Cerebellar nuclear complex (tissue), 1 donor: ENCODE results near the gene SSC4D.
"Not testable (repeated sequence)": the region's sequence is repeated elsewhere in the genome, so short reads cannot be mapped to it uniquely, and the experiment has no call there.

Source experiments
- DNase-seq, 2 experiments: peaks; one replicate each; lab custom pipeline; 2025; lab: John Stamatoyannopoulos, UW

The SSC4D gene

DNA sequence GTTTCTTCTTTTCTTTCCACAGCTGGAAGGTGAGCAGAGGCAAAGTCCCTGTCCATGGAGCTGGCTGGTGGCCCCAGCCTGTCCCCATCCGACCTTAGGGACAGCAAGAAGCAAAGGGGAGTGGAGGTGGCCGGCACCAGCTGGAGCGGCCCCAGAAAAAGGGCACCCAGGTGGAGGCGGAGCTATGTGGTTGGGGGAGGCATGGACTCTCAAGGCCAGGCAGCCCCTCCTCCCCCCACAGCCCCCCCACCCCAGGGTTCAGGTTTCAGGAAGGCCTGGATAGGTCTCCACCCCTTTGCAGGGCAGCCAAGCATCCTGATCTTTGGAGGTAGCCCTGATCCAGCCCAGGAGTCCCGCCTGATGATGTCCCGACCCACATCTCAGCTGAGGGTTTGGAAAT lies at the start of gene SSC4D:
SSC4D (minus strand) TSS at position 161 of the 400 bp plus-strand sequence. CDS start 5,258 bp downstream, outside the sequence.
- no peak for DNase-seq

DNA sequence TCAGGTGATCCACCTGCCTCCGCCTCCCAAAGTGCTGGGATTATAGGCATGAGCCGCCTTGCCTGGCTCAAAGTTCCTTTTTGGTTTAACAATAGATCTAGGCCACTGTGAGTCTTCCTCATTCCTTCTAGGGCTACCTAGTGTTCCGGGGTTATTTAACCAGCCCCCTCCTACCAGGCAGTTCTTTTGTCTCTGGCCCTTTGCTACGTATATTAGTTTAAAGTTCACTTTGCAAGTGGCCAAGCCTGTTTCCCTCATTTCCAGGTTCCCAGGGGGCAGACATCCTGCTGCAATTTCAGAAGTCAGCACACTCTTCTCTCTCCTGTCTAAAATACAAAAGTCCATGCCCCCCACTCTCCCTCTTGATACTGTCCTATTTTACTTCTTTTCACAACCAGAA lies 49.0 kb upstream of the SSC4D start:
- DNase-seq, result not testable (repeated sequence)

DNA sequence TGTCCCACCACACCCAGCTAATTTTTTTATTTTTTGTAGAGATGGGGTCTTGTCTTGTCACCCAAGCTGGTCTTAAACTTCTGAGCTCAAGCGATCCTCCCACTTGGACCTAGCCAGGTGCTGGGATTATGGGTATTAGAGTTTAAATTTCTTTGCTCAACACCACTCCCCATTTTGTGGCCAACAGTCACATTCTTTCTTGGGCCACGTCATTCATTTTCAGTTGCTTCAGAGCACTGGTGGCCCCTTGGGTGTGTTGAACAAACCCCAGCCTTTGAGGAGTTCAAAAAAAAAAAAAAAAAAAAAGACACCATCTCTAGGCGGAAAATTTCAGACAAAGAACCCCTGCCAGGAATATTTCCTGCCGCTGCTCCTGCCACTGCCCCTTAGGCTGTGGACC lies 47.5 kb upstream of the SSC4D start:
- DNase-seq, result not testable (repeated sequence)

DNA sequence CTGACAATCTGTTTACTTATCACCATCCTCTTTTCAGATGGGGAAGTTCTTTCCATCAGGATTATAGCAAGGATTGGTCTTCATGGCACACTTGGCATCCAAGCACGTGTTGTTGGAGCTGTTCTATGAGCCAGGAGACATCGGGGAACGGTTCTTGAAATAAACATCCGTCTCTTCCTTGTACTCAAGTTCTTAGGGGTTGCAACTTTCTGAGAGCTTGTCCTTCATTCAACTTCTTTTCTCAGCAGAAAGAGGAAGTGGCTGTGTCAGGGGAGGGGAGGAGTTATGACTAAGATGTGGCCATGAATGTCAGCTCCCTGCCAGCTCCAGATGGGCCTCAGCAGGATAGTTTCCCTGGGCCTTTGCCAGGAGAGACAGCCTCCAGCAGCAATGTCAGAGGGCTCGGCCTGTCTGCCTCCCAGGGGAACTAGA lies 36.1 kb upstream of the SSC4D start:
- DNase-seq, result not testable (repeated sequence)

DNA sequence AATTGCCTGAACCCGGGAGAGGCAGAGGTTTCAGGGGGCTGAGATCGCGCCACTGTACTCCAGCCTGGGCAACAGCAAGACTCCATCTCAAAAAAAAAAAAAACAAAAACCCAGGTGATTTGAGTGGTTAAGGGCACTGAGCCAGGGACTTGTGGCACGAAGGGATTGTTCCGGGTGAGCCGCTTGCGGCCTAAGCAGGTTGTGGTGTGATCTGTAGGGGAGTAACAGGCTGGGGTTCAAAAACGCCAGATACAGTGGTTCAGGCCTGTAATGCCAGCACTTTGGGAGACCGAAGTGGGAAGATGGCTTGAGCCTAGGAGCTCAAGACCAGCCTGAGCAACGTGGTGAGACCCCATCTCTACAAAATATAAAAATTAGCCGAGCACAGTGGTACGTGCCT lies 34.3 kb upstream of the SSC4D start:
- not testable (repeated sequence) for DNase-seq

DNA sequence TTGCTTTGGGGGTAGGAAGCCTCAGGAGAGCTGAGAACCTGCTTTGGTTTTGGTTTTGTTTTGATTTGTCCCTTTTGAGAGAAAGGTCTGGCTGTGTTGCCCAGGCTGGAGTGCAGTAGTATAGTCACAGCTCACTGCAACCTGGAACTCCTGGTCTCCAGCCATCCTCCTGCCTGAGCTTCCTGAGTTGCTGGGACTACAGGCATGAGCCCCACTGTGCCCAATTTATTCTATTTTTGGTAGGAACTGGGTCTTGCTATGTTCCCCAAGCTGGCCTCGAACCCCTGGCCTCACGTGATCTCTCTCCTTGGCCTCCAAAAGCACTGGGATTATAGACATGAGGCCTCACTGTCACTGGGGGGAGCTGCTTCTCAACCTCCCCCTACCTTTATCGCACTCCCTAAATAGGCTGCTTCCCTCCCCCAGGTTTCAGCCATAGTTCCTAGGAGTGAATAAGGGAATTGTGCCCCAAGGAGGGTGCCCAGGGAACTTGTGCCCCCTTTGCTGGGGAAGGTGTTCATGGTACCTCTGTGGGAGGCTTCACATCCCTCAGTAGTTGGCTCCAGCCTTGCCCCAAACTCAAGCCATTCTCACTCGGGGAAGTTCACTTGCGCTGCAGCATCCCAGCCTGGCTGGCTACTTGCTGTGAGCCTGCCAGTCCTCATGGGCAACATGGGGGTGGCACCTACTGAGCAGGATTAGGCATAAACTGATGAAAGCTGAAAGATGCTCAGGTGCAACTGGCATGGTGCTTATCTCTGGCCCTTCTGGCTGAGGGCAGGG lies 33.4 kb upstream of the SSC4D start:
- not testable (repeated sequence) for DNase-seq

DNA sequence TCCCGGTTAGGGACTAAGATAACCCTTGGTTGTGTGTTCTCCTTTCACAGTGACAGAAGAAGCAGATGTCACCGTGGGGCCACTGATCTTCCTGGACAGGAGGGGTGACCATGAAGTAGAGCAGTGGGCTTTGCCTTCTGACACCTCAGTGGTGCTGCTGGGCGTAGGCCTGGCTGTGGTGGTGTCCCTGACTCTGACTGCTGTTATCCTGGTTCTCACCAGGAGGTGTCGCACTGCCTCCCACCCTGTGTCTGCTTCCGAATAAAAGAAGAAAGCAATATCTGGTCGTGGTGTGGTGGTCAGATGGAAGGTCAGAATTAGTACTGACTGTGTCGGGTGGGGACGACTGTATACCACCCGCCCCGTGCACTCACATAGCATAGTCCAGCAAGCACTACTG lies 32.3 kb upstream of the SSC4D start:
- DNase-seq, result not testable (repeated sequence)

DNA sequence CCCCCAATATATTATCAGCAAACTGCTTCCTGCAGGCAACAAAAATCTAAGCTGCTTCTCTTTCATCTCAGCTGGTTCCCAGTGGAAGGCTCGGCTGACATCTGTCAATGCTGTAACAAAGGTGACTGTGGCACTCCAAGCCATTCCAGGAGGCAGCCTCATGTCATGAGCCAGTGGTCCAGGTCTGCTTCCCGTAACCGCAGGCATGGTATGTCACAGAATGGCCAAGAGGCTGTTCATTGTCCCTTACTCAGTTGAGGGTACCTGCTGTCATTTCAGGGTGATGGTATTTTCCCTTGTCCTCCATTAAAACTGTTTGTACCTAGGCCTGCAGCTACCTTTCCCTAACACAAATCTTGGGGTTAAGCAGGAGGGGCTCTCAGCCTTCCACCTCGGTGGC lies 30.9 kb upstream of the SSC4D start:
- not testable (repeated sequence) for DNase-seq

DNA sequence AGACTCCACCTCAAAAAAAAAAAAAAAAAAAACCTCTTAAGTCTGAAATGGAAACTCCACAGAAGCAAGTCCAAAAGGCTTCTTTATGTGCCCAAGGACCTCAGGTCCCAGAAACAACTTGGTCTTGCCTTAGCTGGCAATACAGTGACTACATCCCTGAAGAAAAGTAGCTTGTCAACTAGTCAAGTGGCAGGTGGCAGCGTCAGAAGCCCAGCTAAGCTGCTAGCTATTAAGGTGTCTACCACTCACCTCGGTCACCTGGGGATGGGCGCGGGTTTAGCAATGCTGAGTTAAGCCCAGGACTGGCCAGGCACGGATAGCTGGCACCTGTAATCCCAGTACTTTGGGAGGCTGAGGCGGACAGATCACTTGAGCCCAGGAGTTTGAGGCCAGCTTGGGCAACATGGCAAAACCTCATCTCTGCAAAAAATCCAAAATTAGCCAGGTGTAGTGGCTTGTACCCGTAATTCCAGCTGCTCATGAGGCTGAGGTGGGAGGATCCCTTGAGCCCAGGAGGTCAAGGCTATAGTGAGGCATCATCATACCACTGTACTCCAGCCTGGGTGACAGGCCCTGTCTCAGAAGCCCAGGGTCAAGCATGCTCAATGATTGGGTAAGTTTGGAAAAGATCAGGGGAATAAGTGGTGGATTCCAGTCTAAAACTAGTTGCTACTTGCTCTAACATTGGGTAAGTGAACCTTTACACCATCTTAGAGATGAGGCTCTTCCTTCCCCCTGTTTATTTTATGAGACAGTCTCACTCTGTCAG lies 29.8 kb upstream of the SSC4D start:
- DNase-seq, result not testable (repeated sequence)

DNA sequence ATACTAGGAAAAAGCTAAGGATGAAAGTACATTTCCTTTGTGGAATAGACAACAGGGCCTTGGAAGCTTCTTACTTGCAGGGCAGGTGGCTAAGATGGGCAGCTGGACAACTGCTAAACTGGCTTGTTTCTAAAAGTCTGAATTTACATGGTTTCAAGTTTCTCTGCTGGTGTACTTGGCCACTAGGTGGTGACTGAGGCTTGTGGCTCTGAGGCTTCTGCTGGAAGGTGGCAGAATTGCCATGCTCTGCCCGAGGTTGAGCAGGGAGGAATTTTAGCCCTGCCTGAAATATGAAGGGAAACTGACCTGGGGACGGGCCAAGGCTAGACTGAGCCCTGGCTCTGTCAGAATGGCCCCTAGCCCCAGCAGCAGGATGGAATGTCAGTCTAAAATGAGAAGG lies 28.4 kb upstream of the SSC4D start:
- DNase-seq, result peak in 1 of 2 experiments; percentile 3

DNA sequence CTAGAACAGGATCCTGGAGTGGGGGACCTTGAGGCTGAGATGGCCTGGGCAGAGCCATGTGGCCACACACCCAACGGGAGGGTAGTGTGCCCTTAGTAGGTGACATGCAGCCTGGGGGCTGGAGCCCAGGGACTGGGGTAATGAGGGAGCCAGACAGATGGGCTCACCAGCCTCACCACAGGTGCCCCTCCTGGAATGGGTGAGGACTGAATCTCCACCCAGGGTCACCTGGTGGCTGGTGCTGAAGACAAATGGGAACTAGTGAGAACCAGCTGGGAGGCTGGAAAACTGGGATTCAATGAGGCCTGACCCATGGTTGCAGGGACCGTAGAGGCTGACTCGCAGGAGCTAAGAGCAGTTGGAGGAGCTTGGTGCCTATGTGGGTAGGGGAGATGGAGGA lies 21.3 kb upstream of the SSC4D start:
- no peak for DNase-seq

DNA sequence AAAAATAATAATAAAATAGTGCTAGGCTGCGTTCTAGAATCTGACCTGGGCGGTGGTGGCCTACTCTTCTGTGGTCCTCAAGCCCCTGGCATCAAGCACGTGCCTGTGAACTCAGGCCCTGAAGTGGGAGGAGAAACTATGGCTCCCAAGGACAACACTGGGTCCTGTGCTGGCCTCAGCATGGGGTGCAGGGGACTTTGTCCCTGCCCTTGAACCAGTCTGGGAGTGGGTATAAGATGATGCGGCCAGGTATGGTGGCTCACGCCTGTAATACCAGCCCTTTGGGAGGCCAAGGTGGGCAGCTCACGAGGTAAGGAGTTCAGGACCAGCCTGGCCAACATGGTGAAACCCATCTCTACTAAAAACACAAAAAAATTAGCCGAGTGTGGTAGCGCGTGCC lies 20.7 kb upstream of the SSC4D start:
- no peak for DNase-seq

DNA sequence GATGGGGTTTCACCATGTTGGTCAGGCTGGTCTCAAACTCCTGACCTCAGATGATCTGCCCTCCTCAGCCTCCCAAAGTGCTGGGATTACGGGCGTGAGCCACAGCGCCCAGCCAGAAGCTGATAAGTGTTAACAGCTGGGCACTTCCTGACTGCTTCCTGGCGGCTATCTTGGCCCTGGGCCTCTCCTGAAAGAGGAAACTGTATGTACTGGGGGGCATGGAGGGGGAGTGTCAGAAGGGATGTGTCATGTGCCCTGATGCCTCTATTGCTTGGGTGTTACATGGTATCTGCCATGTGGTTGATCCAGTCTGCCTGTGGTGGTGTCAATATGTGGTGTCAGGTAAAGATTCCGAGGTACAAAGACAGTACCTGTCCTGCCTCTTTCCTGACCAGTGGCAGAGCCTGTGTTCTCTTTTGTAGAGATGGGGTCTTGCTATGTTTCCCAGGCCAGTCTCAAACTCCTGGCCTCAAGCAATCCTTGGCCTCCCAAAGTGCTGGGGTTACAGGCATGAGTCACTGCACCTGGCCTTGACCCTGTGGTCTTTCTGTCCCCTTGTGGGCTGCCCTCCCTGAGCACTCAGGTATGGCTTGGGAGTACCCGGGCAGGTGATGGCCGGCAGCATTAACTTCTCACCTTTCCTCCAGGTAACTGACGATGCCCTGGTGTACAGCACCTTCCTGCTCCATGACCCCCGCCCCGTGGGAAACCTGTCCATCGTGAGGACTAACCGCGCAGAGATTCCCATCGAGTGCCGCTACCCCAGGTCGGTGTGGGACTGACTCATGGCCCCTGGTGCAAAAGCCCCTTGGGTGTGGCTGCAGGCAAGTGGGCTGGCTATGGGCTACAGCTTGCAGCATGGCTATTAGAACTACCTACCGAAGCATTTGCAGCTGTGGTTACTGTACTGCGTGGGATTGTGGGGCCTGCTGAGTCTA lies 19.6 kb upstream of the SSC4D start:
- no peak for DNase-seq

DNA sequence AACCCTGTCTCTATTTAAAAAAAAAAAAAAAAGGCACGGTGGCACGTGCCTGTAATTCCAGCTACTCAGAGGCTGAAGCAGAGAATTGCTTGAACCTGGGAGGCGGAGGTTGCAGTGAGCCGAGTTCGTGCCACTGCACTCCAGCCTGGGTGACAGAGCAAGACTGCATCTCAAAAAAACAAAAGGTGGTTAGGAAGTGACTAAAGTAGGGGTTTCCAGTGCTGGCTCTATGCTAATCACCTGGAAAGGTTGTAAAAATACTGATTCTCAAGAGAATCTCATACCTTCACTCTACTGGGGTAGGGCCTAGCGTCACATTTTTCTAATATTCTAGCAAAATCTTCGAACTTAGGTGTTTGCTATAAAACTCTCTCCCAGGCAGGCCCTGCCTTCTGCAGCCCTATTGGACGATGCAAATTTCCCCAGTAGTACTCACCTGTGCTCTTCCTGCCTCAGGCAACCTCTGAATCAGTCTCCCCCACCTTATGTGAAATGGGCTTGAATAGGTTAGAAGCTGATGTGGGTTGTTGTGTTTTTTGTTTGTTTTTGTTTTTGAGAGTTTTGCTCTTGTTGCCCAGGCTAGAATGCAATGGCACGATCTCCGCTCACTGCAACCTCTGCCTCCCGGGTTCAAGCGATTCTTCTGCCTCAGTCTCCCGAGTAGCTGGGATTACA lies 18.8 kb upstream of the SSC4D start:
- DNase-seq, result no peak

DNA sequence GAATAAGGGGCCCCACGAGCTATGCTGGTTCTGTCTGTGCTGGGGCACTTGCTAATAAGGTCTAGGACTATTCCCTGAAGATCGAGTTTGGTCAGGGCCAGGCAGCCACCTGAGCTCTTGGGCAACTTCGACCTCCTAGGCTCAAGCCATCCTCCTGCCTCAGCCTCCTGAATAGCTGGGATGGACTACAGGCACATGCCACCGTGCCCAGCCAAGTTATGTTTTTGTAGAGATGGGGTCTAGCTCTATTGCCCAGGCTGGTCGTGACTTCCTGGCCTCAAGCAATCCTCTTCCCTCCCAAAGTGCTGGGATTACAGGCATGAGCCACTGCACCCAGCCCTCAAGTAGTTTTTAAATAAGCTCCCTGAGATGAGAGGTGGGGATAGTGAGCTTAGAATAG lies 18.1 kb upstream of the SSC4D start:
- DNase-seq, result no peak

DNA sequence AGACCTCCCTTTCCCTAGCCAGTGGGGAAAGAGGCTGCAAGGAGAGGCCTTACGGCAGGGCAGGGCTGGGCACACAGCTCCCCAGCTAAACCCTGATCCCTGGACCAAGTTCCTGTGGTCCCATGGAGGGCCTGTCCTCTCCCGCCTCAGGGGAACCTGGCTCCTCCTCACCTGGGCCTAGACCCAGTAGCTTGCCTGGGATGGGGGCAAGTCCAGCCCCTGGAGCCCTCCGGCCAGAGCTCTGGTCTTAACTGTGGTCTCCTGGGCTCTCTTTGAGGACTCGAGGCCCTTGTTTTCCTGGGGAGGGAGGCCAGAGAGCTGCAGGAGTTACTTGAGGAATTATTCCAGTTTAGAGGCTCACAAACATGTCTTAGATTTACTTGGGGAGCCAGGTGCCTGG lies 16.7 kb upstream of the SSC4D start:
- DNase-seq, result no peak

DNA sequence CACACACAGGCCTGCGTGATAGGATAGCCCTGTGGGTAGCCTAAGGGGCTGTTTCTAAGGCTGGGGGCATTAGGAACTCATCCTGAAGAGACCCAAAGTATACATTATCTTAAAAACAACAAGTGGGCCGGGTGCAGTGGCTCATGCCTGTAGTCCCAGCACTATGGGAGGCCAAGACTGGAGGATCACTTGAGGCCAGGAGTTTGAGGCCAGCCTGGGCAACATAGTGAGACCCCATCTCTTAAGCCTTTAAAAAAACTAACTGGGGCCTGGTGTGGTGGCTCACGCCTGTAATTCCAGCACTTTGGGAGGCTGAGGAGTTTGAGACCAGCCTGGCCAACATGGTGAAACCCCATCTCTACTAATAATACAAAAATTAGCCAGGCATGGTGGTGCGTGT lies 16.1 kb upstream of the SSC4D start:
- not testable (repeated sequence) for DNase-seq

DNA sequence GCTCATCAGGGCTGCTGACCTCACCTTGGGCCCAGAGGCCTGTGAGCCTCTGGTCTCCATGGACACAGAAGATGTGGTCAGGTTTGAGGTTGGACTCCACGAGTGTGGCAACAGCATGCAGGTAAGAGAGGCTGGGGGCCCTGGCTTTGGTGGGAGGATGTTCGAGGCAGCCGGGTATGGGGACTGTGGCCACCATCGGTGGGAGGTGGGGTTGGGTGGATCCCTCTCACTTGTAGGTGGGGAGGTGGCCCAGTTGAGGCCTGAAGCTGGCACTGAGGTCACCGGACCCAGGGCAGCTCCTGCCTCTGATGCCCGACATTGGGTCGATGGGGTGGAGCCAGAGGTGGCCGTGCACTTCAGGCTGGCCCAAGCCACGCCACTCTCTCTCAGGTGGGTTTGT lies 15.7 kb upstream of the SSC4D start:
- no peak for DNase-seq

DNA sequence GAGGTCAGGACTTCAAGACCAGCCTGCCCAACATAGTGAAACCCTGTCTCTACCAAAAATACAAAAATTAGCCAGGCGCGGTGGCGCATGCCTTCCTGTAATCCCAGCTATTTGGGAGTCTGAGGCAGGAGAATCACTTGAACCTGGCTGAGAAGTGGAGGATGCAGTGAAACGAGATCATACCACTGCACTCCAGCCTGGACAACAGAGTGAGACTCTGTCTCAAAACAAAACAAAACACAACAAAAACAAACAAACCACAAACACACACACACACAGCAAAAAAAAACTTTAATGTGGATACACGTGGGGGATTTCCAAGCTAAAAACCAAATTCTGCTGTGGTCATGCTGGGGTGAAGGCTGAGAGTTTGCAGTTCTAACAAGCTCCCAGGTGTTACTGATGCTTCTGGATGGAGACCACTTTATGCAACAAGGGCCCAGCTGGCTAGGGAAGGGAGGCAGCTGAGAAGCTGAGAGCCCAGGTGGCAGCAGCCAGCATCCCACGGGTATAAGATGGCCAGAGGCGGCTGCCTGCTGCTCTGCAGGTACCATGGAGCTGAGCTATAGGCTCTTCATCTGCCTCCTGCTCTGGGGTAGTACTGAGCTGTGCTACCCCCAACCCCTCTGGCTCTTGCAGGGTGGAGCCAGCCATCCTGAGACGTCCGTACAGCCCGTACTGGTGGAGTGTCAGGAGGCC lies 15.1 kb upstream of the SSC4D start, which contains the start of gene ZP3:
ZP3 (plus strand) TSS at position 538 of the 699 bp plus-strand sequence; CDS start at position 553, 15 bp downstream.
- DNase-seq, result no peak

DNA sequence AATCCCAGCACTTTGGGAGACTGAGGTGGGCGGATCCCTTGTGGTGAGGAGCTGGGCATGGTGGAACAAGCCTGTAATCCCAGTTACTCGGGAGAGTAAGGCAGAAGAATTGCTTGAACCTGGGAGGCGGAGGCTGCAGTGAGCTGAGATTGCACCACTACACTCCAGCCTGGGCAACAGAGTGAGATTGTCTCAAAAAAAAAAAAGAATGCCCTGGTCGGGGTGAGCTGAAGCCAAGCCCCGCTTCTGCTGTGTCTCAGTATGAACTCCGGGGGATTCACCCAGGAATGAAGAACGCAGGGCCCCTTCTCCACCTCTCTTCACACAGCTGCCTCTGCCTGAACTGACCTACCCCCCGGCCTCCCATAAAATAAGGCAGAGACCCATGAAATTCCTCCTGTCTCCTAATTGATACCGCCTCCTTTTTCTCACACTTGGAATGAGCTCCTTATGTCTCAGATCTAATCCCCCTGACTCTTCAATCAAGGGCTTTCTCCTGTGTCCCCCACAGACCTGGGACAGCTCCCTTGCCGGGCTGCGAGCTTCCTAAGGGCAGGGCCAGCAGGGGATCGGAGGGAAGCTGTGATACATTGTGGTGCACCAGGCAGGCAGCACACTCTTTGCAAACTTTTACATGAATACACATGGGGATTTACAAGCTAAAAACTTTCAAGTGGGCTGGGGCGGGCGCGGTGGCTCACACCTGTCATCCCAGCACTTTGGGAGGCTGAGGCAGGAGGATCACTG lies 14.3 kb upstream of the SSC4D start:
- no peak for DNase-seq
